ENCODE results near the gene RNF40.
A peak's percentile ranks its signal among the peaks of the same experiment; 100 is the strongest.

The RNF40 gene

DNA sequence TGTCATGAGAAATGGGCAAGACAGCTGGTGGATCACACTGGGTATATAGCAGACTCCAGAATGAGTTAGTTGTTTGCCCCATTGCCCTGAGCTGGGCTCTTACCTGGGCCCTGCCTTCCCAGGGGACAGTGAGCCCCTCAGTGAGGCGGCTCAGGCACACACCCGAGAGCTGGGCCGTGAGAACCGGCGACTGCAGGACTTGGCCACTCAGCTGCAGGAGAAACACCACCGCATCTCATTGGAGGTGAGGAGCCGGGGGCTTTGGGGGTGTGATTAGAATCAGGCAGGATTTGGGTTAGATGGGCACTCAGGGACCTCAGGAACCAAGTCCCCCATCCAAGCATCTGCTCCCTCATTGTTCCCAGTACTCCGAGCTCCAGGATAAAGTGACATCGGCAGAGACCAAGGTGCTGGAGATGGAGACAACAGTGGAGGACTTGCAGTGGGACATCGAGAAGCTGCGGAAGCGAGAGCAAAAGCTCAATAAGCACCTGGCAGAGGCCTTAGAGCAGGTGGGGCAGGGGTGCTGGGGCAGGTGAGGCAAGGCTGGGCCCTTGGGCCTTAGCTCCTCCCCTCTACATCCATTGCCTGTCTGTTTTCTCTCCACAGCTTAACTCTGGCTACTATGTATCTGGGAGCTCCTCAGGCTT, 2.8 kb downstream of the RNF40 start:
- no peaks in the 10 kb centered on the region for H3K27me3 ChIP-seq (ENCODE audit: control insufficient read depth in 1 of 2, insufficient read depth in 2 of 2, low read length in 2 of 2)
- H3K9me3 ChIP-seq (ENCODE audit: control insufficient read depth in 2 of 2, low read length in 2 of 2), result no peaks in the 10 kb centered on the region
- no peak overlapping the region for H3K27ac ChIP-seq (ENCODE audit: low read length)
- peaks cover 29% of the 10 kb centered on the region for H3K4me1 ChIP-seq (ENCODE audit: control insufficient read depth, insufficient read depth, low read length)
- no peak overlapping the region for H3K9ac ChIP-seq (ENCODE audit: low read length in 2 of 2)
- peaks cover 53 to 59% of the 10 kb centered on the region in 2 donors for H3K36me3 ChIP-seq (ENCODE audit: control insufficient read depth in 2 of 2, insufficient read depth in 2 of 2, low read length in 2 of 2)
- H3K4me3 ChIP-seq (ENCODE audit: low read length in 2 of 2), result no peak overlapping the region

DNA sequence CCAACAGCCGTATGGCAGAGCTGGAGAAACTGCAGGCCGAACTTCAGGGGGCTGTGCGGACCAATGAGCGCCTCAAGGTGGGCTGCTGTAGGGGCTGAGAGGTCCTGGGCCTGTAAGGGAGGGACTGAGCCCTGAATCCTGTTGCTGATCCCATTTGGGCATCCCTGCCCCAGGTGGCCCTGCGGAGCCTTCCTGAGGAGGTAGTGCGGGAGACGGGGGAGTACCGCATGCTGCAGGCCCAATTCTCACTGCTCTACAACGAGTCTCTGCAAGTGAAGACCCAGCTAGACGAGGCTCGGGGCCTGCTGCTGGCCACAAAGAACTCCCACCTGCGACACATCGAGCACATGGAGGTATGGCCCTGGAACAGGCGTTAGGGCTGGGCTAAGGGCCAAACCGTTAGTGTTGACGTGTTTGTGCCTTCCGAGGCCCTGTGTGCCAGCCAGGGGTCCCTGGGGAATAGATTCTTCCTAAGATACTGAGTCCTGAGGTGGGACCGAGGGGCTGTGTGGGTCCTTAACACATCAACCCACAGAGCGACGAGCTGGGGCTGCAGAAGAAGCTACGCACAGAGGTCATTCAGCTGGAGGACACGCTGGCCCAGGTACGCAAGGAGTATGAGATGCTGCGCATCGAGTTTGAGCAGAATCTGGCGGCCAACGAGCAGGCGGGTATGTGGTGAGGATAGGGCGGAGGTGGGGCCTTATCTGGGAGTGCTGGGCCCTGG, 4.2 kb downstream of the RNF40 start:
- Histone ChIP-seq H3K9me3 (ENCODE audit: control insufficient read depth in 2 of 2, low read length in 2 of 2) (no peaks in the 10 kb centered on the region), H3K36me3 (ENCODE audit: control insufficient read depth in 2 of 2, insufficient read depth in 2 of 2, low read length in 2 of 2) (peaks cover 57 to 70% of the 10 kb centered on the region in 2 donors), H3K27me3 (ENCODE audit: control insufficient read depth in 1 of 2, insufficient read depth in 2 of 2, low read length in 2 of 2) (no peaks in the 10 kb centered on the region), H3K27ac (ENCODE audit: low read length) (no peak overlapping the region), H3K4me3 (ENCODE audit: low read length in 2 of 2) (no peak overlapping the region), H3K4me1 (ENCODE audit: control insufficient read depth, insufficient read depth, low read length) (peaks cover 19% of the 10 kb centered on the region), H3K9ac (ENCODE audit: low read length in 2 of 2) (no peak overlapping the region)

DNA sequence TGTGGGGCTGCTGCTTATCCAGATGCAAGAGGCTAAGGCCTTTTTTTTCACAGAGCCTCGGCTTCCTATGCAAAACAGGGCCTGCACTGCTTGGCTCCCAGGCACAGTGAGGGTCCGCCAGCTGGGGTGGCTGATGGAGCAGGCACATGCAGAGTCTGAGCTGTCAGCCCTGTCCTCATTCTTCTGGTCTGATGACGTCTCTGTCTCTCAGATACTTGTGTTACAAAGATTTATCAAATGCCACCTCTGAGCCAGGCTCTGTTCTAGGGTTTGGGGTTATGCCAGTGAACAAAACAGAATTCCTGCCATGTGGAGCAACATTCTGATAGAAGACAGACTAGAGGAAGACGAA, 4.8 kb downstream of the RNF40 start:
- H3K27me3 ChIP-seq (ENCODE audit: control insufficient read depth in 1 of 2, insufficient read depth in 2 of 2, low read length in 2 of 2), result no peaks in the 10 kb centered on the region
- H3K36me3 ChIP-seq (ENCODE audit: control insufficient read depth in 2 of 2, insufficient read depth in 2 of 2, low read length in 2 of 2), result peaks cover 62 to 75% of the 10 kb centered on the region in 2 donors
- H3K9ac ChIP-seq (ENCODE audit: low read length in 2 of 2), result no peak overlapping the region
- H3K27ac ChIP-seq (ENCODE audit: low read length), result no peak overlapping the region
- peaks cover 18% of the 10 kb centered on the region for H3K4me1 ChIP-seq (ENCODE audit: control insufficient read depth, insufficient read depth, low read length)
- H3K9me3 ChIP-seq (ENCODE audit: control insufficient read depth in 2 of 2, low read length in 2 of 2), result no peaks in the 10 kb centered on the region
- no peak overlapping the region for H3K4me3 ChIP-seq (ENCODE audit: low read length in 2 of 2)

- Histone ChIP-seq H3K27ac (ENCODE audit: low read length) (no peak overlapping the region), H3K4me1 (ENCODE audit: control insufficient read depth, insufficient read depth, low read length) (peaks cover 11% of the 10 kb centered on the region), H3K4me3 (ENCODE audit: low read length in 2 of 2) (no peak overlapping the region), H3K9me3 (ENCODE audit: control insufficient read depth in 2 of 2, low read length in 2 of 2) (no peaks in the 10 kb centered on the region), H3K9ac (ENCODE audit: low read length in 2 of 2) (no peak overlapping the region), H3K36me3 (ENCODE audit: control insufficient read depth in 2 of 2, insufficient read depth in 2 of 2, low read length in 2 of 2) (peaks cover 72 to 84% of the 10 kb centered on the region in 2 donors), H3K27me3 (ENCODE audit: control insufficient read depth in 1 of 2, insufficient read depth in 2 of 2, low read length in 2 of 2) (no peaks in the 10 kb centered on the region)
These were observed 5.8 kb downstream of the RNF40 start for GRCh38 chr16:30767767-30768465.

GRCh38 chr16:30768583-30769181, 6.6 kb downstream of the RNF40 start:
- H3K4me1 ChIP-seq (ENCODE audit: control insufficient read depth, insufficient read depth, low read length), result peaks cover 4% of the 10 kb centered on the region
- H3K36me3 ChIP-seq (ENCODE audit: control insufficient read depth in 2 of 2, insufficient read depth in 2 of 2, low read length in 2 of 2), result peaks cover 72 to 86% of the 10 kb centered on the region in 2 donors
- no peak overlapping the region for H3K4me3 ChIP-seq (ENCODE audit: low read length in 2 of 2)
- H3K9ac ChIP-seq (ENCODE audit: low read length in 2 of 2), result no peak overlapping the region
- H3K27ac ChIP-seq (ENCODE audit: low read length), result no peak overlapping the region
- no peaks in the 10 kb centered on the region for H3K9me3 ChIP-seq (ENCODE audit: control insufficient read depth in 2 of 2, low read length in 2 of 2)
- H3K27me3 ChIP-seq (ENCODE audit: control insufficient read depth in 1 of 2, insufficient read depth in 2 of 2, low read length in 2 of 2), result no peaks in the 10 kb centered on the region

- H3K9me3 ChIP-seq (ENCODE audit: control insufficient read depth in 2 of 2, low read length in 2 of 2), result no peaks in the 10 kb centered on the region
- peaks cover 3% of the 10 kb centered on the region for H3K4me1 ChIP-seq (ENCODE audit: control insufficient read depth, insufficient read depth, low read length)
- peaks cover 63 to 82% of the 10 kb centered on the region in 2 donors for H3K36me3 ChIP-seq (ENCODE audit: control insufficient read depth in 2 of 2, insufficient read depth in 2 of 2, low read length in 2 of 2)
- H3K4me3 ChIP-seq (ENCODE audit: low read length in 2 of 2), result no peak overlapping the region
- H3K27me3 ChIP-seq (ENCODE audit: control insufficient read depth in 1 of 2, insufficient read depth in 2 of 2, low read length in 2 of 2), result no peaks in the 10 kb centered on the region
- no peak overlapping the region for H3K27ac ChIP-seq (ENCODE audit: low read length)
- no peak overlapping the region for H3K9ac ChIP-seq (ENCODE audit: low read length in 2 of 2)
These were observed 7.4 kb downstream of the RNF40 start for GRCh38 chr16:30769379-30770089.

GRCh38 chr16:30771726-30772125, 9.6 kb downstream of the RNF40 start:
- Histone ChIP-seq H3K4me1 (ENCODE audit: control insufficient read depth, insufficient read depth, low read length) (peaks cover 19% of the 10 kb centered on the region), H3K27me3 (ENCODE audit: control insufficient read depth in 1 of 2, insufficient read depth in 2 of 2, low read length in 2 of 2) (no peaks in the 10 kb centered on the region), H3K27ac (ENCODE audit: low read length) (no peak overlapping the region), H3K9ac (ENCODE audit: low read length in 2 of 2) (no peak overlapping the region), H3K9me3 (ENCODE audit: control insufficient read depth in 2 of 2, low read length in 2 of 2) (no peaks in the 10 kb centered on the region), H3K36me3 (ENCODE audit: control insufficient read depth in 2 of 2, insufficient read depth in 2 of 2, low read length in 2 of 2) (peaks cover 50 to 60% of the 10 kb centered on the region in 2 donors), H3K4me3 (ENCODE audit: low read length in 2 of 2) (no peak overlapping the region)

DNA sequence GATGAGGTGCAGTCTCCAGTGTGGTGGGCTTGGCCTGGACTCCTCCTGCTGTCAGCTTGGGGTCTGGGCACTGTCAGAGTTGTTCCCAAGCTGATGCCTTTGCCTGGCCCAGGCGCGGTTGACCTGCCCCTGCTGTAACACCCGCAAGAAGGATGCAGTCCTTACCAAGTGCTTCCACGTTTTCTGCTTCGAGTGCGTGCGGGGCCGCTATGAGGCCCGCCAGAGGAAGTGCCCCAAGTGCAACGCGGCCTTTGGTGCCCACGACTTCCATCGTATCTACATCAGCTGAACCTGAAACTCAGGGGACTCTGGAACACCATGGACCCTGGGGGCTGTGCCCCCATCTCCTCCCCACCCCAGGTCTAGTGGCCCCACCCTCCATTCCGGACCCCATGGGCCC, 11.7 kb downstream of the RNF40 start:
- H3K4me3 ChIP-seq (ENCODE audit: low read length in 2 of 2), result no peak overlapping the region
- H3K9me3 ChIP-seq (ENCODE audit: control insufficient read depth in 2 of 2, low read length in 2 of 2), result no peaks in the 10 kb centered on the region
- no peaks in the 10 kb centered on the region for H3K27me3 ChIP-seq (ENCODE audit: control insufficient read depth in 1 of 2, insufficient read depth in 2 of 2, low read length in 2 of 2)
- H3K27ac ChIP-seq (ENCODE audit: low read length), result no peak overlapping the region
- H3K36me3 ChIP-seq (ENCODE audit: control insufficient read depth in 2 of 2, insufficient read depth in 2 of 2, low read length in 2 of 2), result peaks cover 31 to 42% of the 10 kb centered on the region in 2 donors
- H3K4me1 ChIP-seq (ENCODE audit: control insufficient read depth, insufficient read depth, low read length), result peaks cover 25% of the 10 kb centered on the region
- H3K9ac ChIP-seq (ENCODE audit: low read length in 2 of 2), result no peak overlapping the region

DNA sequence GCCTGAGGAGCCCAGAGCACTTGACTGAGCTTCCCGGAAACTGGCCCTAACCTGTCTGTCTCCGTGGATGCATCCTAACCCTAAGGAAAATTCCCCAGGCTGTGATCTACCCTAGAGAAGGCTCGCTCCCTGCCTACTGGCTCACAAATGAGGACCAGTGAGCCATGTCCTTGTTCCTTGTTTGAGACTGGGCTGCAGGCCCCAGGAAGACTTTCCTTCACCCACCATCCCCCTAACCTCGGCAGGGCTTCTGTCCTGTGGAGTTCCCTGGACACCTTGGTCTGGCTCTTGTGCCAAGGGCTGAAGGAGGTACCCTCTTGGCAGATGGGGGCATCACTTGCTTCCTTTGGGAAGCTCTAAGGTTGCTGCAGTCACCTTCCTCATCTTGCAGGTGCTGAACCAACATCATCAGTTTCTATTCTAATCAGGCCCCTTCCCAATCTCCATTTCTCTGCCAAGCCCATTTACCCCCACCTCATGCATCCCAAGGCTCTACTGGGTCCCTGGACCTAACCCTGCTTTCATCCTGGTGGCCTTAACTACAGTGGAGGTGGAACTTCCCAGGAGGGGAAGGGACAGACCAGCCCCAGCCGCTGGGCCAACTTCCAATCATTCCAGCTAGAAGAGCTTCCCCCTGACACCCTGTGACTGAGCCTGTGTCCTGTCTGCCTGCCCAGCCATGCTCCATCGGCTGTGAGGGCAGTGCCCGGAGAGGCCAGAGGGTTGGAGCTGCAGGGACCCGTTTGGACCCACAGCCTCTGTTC, 12.4 kb downstream of the RNF40 start:
- peak overlapping the region; percentile 64 to 81 for H3K9ac ChIP-seq (ENCODE audit: low read length in 2 of 2)
- peaks cover 25% of the 10 kb centered on the region for H3K4me1 ChIP-seq (ENCODE audit: control insufficient read depth, insufficient read depth, low read length)
- H3K27ac ChIP-seq (ENCODE audit: low read length), result peak overlapping the region; percentile 81
- H3K27me3 ChIP-seq (ENCODE audit: control insufficient read depth in 1 of 2, insufficient read depth in 2 of 2, low read length in 2 of 2), result no peaks in the 10 kb centered on the region
- H3K9me3 ChIP-seq (ENCODE audit: control insufficient read depth in 2 of 2, low read length in 2 of 2), result no peaks in the 10 kb centered on the region
- peaks cover 24 to 35% of the 10 kb centered on the region in 2 donors for H3K36me3 ChIP-seq (ENCODE audit: control insufficient read depth in 2 of 2, insufficient read depth in 2 of 2, low read length in 2 of 2)
- H3K4me3 ChIP-seq (ENCODE audit: low read length in 2 of 2), result peak overlapping the region; percentile 84 to 89

DNA sequence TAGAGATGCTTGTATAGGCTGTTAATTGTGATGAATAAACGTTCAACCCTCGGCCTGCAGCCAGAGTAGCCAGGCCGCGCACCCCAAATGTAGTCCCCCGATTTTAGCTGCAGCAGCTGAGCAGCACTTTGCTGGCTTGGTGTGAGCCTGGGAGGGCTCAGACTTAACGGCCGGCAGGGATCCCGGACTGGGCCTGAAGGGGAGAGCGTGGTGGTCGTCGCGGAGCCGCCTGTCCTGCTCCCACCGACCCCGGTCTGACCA, 12.9 kb downstream of the RNF40 start:
- Histone ChIP-seq H3K4me3 (ENCODE audit: low read length in 2 of 2) (peak overlapping the region; percentile 84 to 89), H3K27ac (ENCODE audit: low read length) (peak overlapping the region; percentile 81), H3K4me1 (ENCODE audit: control insufficient read depth, insufficient read depth, low read length) (peaks cover 25% of the 10 kb centered on the region), H3K36me3 (ENCODE audit: control insufficient read depth in 2 of 2, insufficient read depth in 2 of 2, low read length in 2 of 2) (peaks cover 22 to 32% of the 10 kb centered on the region in 2 donors), H3K9me3 (ENCODE audit: control insufficient read depth in 2 of 2, low read length in 2 of 2) (no peaks in the 10 kb centered on the region), H3K9ac (ENCODE audit: low read length in 2 of 2) (peak overlapping the region; percentile 64 to 81), H3K27me3 (ENCODE audit: control insufficient read depth in 1 of 2, insufficient read depth in 2 of 2, low read length in 2 of 2) (no peaks in the 10 kb centered on the region)

Data from stomach smooth muscle (tissue), 2 donors.